Measurements from ENCODE around the gene TRIM42. TPM values are rescaled to one million over a fixed set of nuclear protein-coding genes. Genes with fewer than 3 reads are reported as not detected.

Gene TRIM42
- total RNA-seq = not detected in 2 replicates
- polyA plus RNA-seq (2012) = not detected

GRCh38 chr3:140677764-140678163 is at the start of gene TRIM42:
TSS of gene TRIM42 (plus strand) at chr3:140678064. CDS start at chr3:140678230, 166 bp downstream.
- no peak for DNase-seq (ENCODE audit: low read depth)

GRCh38 chr3:140628606-140629005 is 49.3 kb upstream of the TRIM42 start:
- DNase-seq (ENCODE audit: low read depth) = no peak

GRCh38 chr3:140629357-140630137 is 48.3 kb upstream of the TRIM42 start:
- DNase-seq (ENCODE audit: low read depth) = peak; percentile 80

- no peak for DNase-seq (ENCODE audit: low read depth)
Observed at GRCh38 chr3:140630366-140630765, 47.5 kb upstream of the TRIM42 start.

- DNase-seq (ENCODE audit: low read depth) = no peak
Observed at GRCh38 chr3:140630866-140631265, 47.0 kb upstream of the TRIM42 start.

GRCh38 chr3:140635276-140635675 is 42.6 kb upstream of the TRIM42 start:
- no peak for DNase-seq (ENCODE audit: low read depth)

GRCh38 chr3:140636406-140637138 is 41.3 kb upstream of the TRIM42 start:
- no peak for DNase-seq (ENCODE audit: low read depth)

- no peak for DNase-seq (ENCODE audit: low read depth)
Observed at GRCh38 chr3:140651287-140651686, 26.6 kb upstream of the TRIM42 start.

- DNase-seq (ENCODE audit: low read depth) = peak; percentile 2
Observed at GRCh38 chr3:140655678-140656077, 22.2 kb upstream of the TRIM42 start.

GRCh38 chr3:140664111-140664510 is 13.8 kb upstream of the TRIM42 start:
- no peak for DNase-seq (ENCODE audit: low read depth)

- no peak for DNase-seq (ENCODE audit: low read depth)
Observed at GRCh38 chr3:140682586-140682985, 4.7 kb downstream of the TRIM42 start.

- DNase-seq (ENCODE audit: low read depth) = no peak
Observed at GRCh38 chr3:140686128-140686527, 8.3 kb downstream of the TRIM42 start.

- no peak for DNase-seq (ENCODE audit: low read depth)
Observed at GRCh38 chr3:140686948-140687347, 9.1 kb downstream of the TRIM42 start.

- DNase-seq (ENCODE audit: low read depth) = no peak
Observed at GRCh38 chr3:140695361-140696061, 17.6 kb downstream of the TRIM42 start.

GRCh38 chr3:140699516-140700231 is 21.8 kb downstream of the TRIM42 start:
- no peak for DNase-seq (ENCODE audit: low read depth)

GRCh38 chr3:140702281-140702680 is 24.4 kb downstream of the TRIM42 start:
- DNase-seq (ENCODE audit: low read depth) = no peak

- DNase-seq (ENCODE audit: low read depth) = no peak
Observed at GRCh38 chr3:140703496-140703895, 25.6 kb downstream of the TRIM42 start.

- DNase-seq (ENCODE audit: low read depth) = no peak
Observed at GRCh38 chr3:140704733-140705132, 26.9 kb downstream of the TRIM42 start.

- DNase-seq (ENCODE audit: low read depth) = no peak
Observed at GRCh38 chr3:140705954-140706353, 28.1 kb downstream of the TRIM42 start.

GRCh38 chr3:140706360-140706759 is 28.5 kb downstream of the TRIM42 start:
- no peak for DNase-seq (ENCODE audit: low read depth)

GRCh38 chr3:140708815-140709214 is 31.0 kb downstream of the TRIM42 start:
- DNase-seq (ENCODE audit: low read depth) = no peak

Data from myocyte (in vitro differentiated cells).